GM21619 (cell line): ENCODE data around the gene ZSCAN5B.
A peak's percentile ranks its signal among the peaks of the same experiment; 100 is the strongest.

Source experiments
- ATAC-seq: cut with Tn5 transposase; IDR thresholded peaks from one replicate; pipeline ENCODE4 v1.9.1; 2021; ENCODE audit not compliant: unreplicated experiment

Gene ZSCAN5B

GRCh38 chr19:56147307-56147706 lies 50.3 kb downstream of the ZSCAN5B start:
- ATAC-seq: no peak

- ATAC-seq: no peak
Measured at GRCh38 chr19:56146904-56147303, 50.7 kb downstream of the ZSCAN5B start.

DNA sequence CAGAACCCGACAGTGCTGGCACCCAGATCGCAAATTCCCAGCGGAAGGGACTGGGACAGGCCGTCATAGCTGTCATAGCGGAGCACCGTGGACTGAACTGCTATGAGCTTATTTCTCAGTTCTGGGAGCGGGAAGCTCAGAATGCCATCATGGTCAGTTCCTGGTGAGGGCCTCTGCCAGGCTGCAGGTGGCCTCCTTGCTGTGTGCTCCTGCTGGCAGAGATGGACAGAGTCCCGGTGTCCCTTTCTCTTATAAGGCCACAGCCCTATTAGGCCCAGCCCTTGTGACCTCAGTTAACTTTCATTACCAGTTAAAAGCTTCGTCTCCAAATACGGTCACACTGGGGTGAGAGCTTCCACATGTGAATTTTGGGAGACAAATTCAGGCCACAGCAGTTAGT lies 51.9 kb downstream of the ZSCAN5B start:
- ATAC-seq: no peak

DNA sequence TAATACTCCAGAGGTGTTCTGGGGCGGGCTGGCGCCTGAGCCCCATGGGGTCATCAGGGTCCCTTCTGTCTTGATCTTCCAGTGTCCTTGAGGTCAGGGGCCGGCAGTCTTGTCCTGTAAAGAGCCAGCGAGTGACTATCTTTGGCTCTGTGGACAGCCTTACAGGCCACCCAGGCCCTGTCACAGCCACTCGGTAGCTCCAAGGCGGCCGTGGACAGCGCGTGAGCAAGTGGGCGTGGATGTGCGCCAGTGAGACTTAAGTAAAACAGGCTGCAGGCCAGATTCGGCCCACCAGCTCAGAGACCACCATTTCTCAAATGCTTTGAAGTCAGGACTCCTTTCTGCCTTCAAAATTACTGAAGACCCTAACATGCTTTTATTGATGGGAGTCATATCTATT lies 52.8 kb downstream of the ZSCAN5B start:
- no peak for ATAC-seq

GRCh38 chr19:56144376-56144775 lies 53.2 kb downstream of the ZSCAN5B start:
- no peak for ATAC-seq

DNA sequence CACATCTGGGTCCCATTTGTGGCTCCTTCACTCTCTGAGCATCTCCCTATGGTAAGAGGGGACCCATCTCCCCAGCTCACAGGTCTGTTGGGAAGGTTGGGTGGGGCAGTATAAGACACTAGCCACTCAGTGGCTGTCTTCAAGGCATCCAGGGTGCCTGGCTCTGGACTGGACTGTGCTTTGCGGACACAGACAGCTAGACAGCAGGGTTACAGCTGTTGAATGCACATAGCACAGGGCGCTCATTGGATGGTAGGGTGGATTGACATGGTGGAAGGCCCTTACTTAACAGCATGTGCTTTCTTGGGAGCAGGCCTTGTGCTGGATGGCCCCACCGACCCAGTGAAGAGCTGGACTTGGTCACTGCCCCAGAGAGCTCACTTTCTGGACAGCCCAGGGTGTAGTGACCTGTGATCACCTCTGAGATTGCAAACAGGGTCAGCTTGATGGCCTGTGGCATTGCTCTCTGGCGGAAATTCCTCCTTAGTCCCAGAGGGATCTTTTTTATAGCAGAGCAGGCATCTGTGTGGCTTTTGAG lies 54.6 kb downstream of the ZSCAN5B start:
- no peak for ATAC-seq

GRCh38 chr19:56142087-56142787 lies 55.3 kb downstream of the ZSCAN5B start:
- ATAC-seq: no peak

DNA sequence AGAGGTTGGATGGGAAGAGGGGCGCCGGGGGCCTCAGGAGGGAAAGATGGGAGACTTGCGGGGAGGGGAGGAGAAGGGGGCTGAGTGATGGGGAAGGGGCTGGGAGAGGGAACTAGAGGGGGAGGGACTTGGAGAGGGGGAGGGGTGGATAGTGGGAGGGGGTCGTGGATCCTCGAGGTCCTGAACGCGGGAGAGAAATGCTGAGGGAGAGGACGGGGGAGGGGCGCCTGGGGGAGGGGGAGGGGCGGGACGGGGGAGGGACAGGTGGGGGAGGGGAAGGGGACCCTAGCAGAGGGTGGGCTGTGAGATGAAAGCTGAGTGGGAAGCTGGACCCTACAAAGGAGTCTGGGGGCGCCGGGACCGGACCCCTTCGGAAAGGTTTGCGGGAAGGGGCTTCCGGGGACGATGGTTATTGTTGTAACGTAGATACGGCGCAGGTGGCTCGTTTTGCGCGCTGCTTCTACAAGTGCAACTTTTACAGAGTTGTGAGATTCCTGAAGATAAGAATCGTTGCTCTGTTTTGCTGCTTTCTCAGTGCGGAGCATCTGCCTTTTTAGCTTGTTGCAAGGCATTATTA lies 56.1 kb downstream of the ZSCAN5B start:
- no peak for ATAC-seq

DNA sequence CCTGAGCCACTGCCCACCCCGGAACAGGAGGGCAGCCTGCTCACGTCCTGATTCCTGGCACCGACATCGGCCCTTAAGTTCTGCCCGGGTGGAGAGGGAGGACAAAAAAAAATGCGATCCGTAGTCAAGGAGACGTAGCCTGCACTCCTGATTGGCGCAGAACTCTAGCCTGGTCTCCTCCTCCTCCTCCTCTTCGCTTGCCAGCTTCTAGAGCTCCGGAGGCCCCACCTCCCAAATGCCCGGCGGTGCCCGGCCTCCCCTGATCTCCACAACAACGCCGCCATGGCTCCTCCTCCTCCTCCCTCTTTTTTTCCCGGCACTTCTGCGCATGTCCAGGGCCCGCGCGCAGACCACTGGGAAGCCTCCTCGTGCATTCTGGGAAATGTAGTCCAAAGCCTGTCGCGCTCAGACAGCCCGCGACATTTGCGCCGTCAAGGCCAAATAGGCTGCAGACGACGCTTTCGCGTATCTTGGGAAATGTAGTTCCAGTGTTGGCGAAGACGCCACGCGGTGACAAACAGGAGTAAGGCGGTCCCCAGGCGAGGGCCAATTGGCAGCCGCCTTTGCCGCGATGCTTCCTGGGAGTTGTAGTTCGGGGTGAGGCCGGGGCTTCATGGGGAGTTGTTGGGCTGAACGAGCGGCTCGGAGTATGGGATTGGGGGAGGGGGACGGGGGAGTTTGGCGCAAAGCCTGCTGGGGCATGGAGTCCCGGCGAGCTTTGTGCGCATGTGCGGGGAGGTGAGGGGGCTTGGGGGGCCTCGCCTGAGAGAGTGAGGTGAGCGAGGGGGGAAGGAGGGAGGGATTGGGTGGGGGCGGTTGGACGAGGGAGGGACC lies 56.8 kb downstream of the ZSCAN5B start, which contains the start of gene ZNF444:
TSS of gene ZNF444 (plus strand) at position 705 of the 834 bp plus-strand sequence. CDS start 5,625 bp downstream, outside the sequence.
- ATAC-seq: peak; percentile 91

- ATAC-seq: no peak
Measured at GRCh38 chr19:56139847-56140582, 57.6 kb downstream of the ZSCAN5B start.
